HL-60 (cell line): ENCODE results near the gene ARMH3.

ENCODE experiments used
- DNase-seq, 2 experiments: peaks; one replicate each; pipeline ENCODE4 v3.0.0-alpha.2; 2010 to 2020; ENCODE audit warnings: low read depth in 1 of 2, low spot score in 1 of 2
- H3K27ac ChIP-seq: fragments of 250-450 bp; sonication (Bioruptor Pico); replicated peaks from 2 replicates; pipeline ENCODE4 v1.5.1; 2020; ENCODE audit warnings: mild to moderate bottlenecking, moderate library complexity
- H3K27me3 ChIP-seq: fragments of 250-450 bp; sonication (Bioruptor Pico); 2 replicates; pipeline ENCODE4 v1.5.1; 2021; ENCODE audit warnings: mild to moderate bottlenecking, moderate library complexity; ENCODE audit not compliant: insufficient read depth, poor library complexity, severe bottlenecking
- H3K4me3 ChIP-seq: replicated peaks from 2 replicates; pipeline ENCODE4 v1.5.1; 2011; ENCODE audit warnings: mild to moderate bottlenecking, control low read depth, low read length; ENCODE audit not compliant: insufficient read depth
- GABPA ChIP-seq: IDR thresholded peaks from 2 replicates; pipeline ENCODE4 v1.6.1; 2012; ENCODE audit warnings: low read depth
- POLR2AphosphoS5 ChIP-seq: IDR thresholded peaks from 2 replicates; pipeline ENCODE4 v1.6.1; 2012; ENCODE audit warnings: low read depth
- SPI1 ChIP-seq: IDR thresholded peaks from 2 replicates; pipeline ENCODE4 v1.6.1; 2012; ENCODE audit warnings: low read depth, mild to moderate bottlenecking, borderline replicate concordance
- TF ChIP-seq, protein P1 (sequence below): IDR thresholded peaks from one replicate; pipeline ENCODE4 v1.5.1; 2011; ENCODE audit warnings: low read length, control low read depth, inconsistent platforms; ENCODE audit not compliant: insufficient read depth
- TF ChIP-seq, protein P2 (sequence below): IDR thresholded peaks from 2 replicates; pipeline ENCODE4 v1.6.1; 2012; ENCODE audit warnings: low read depth; ENCODE audit not compliant: insufficient replicate concordance

ARMH3 gene

DNA sequence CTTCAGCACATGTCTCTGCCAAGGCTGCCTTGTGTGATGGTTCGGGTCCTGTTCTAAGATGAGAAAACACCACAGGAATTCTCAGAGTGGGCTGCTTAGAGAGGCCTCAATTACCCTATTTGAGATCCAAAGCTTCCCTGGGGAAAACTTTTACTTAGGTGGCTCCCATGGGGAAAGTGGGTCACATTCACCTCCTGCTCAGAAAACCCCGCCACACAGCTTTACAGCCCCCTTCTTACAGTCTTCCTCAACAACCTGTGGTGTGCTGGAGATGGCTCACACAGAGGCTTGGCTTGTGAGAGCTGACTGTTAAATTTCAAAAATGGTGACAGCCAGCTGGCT, 175.8 kb downstream of the ARMH3 start:
- Histone ChIP-seq H3K4me3 (no peak overlapping the region), H3K27me3 (no peaks in the 10 kb centered on the region), H3K27ac (no peak overlapping the region)
- TF ChIP-seq GABPA, result no peak
- TF ChIP-seq POLR2AphosphoS5, result no peak
- TF ChIP-seq SPI1, result no peak
- TF ChIP-seq, protein P1, sequence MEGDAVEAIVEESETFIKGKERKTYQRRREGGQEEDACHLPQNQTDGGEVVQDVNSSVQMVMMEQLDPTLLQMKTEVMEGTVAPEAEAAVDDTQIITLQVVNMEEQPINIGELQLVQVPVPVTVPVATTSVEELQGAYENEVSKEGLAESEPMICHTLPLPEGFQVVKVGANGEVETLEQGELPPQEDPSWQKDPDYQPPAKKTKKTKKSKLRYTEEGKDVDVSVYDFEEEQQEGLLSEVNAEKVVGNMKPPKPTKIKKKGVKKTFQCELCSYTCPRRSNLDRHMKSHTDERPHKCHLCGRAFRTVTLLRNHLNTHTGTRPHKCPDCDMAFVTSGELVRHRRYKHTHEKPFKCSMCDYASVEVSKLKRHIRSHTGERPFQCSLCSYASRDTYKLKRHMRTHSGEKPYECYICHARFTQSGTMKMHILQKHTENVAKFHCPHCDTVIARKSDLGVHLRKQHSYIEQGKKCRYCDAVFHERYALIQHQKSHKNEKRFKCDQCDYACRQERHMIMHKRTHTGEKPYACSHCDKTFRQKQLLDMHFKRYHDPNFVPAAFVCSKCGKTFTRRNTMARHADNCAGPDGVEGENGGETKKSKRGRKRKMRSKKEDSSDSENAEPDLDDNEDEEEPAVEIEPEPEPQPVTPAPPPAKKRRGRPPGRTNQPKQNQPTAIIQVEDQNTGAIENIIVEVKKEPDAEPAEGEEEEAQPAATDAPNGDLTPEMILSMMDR, result no peak
- TF ChIP-seq, protein P2, sequence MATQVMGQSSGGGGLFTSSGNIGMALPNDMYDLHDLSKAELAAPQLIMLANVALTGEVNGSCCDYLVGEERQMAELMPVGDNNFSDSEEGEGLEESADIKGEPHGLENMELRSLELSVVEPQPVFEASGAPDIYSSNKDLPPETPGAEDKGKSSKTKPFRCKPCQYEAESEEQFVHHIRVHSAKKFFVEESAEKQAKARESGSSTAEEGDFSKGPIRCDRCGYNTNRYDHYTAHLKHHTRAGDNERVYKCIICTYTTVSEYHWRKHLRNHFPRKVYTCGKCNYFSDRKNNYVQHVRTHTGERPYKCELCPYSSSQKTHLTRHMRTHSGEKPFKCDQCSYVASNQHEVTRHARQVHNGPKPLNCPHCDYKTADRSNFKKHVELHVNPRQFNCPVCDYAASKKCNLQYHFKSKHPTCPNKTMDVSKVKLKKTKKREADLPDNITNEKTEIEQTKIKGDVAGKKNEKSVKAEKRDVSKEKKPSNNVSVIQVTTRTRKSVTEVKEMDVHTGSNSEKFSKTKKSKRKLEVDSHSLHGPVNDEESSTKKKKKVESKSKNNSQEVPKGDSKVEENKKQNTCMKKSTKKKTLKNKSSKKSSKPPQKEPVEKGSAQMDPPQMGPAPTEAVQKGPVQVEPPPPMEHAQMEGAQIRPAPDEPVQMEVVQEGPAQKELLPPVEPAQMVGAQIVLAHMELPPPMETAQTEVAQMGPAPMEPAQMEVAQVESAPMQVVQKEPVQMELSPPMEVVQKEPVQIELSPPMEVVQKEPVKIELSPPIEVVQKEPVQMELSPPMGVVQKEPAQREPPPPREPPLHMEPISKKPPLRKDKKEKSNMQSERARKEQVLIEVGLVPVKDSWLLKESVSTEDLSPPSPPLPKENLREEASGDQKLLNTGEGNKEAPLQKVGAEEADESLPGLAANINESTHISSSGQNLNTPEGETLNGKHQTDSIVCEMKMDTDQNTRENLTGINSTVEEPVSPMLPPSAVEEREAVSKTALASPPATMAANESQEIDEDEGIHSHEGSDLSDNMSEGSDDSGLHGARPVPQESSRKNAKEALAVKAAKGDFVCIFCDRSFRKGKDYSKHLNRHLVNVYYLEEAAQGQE, result no peak
- DNase-seq, result no peak

DNA sequence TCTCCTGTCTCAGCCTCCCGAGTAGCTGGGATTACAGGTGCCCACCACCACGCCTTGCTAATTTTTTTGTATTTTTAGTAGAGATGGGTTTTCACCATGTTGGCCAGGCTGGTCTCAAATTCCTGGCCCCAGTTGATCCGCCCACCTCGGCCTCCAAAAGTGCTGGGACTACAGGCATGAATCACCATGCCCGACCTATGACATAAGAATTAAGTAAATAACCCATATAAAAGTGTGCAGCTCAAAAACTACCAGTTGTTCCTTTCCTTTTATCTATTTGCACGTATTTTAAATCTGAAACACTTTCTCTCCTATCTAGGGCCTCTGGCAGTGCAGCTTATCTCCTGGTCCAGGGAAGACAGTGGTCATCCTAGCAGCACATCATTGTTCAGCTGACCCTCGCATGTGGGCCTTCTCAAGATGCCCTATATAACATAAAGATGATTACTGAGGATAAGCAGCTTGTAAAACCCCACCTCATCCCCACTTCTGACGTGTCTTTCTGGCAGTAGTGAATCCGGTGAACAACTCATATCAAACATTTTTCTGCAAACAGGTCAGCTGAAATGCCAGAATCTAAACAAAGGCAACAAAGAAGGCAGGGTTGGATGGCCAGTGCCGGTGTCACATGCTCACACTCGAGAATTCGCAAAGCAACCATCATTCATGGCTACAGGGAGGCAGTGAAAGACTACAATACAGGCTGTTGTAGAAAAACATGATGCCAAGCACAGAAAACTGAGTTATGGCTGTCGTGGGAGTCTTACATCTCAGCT, 176.3 kb downstream of the ARMH3 start:
- Histone ChIP-seq H3K4me3 (no peak overlapping the region), H3K27me3 (no peaks in the 10 kb centered on the region), H3K27ac (no peak overlapping the region)
- DNase-seq, result no peak
- TF ChIP-seq SPI1 (no peak), GABPA (no peak), POLR2AphosphoS5 (no peak)
- TF ChIP-seq, protein P1, result no peak
- TF ChIP-seq, protein P2, result no peak

DNA sequence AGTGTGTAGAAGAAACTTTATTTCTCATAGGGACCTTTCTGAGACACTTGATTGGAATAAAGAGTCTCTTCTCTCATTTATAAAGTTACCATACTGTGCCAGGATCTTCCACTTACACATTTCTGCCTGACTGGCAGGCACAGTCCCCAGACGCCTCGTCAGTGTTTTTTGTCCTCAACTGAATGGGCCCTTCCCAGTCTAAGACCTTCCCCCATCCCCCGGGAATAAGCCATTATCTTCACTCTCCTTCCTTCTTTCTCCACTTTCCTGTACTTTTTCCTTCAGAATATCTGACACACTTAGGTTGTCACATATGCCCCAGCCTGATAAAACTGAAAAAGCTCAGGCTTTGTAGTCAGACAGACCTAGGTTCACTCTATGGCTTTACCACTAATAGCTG, 177.1 kb downstream of the ARMH3 start:
- no peaks in the 10 kb centered on the region for H3K27me3 ChIP-seq
- no peak for DNase-seq
- H3K4me3 ChIP-seq, result no peak overlapping the region
- no peak overlapping the region for H3K27ac ChIP-seq
- TF ChIP-seq SPI1 (no peak), GABPA (no peak), POLR2AphosphoS5 (no peak)
- TF ChIP-seq, protein P1, result no peak
- TF ChIP-seq, protein P2, result no peak
